Naive thymus-derived CD4-positive, alpha-beta T cell (primary cell): ENCODE measurements around the gene CFAP251. TPM values are rescaled to one million over a fixed set of nuclear protein-coding genes. Genes with fewer than 3 reads are reported as not detected.

ENCODE experiments used
- ATAC-seq: fragments of 150-1000 bp; cut with Tn5 transposase; 2 replicates; pipeline ENCODE4 v1.10.0; 2021; ENCODE audit warnings: mild to moderate bottlenecking, moderate library complexity
- CTCF ChIA-PET: fragments of 350-600 bp; sonication (Branson Sonifier 250); formaldehyde crosslinking; loops from one replicate; lab custom pipeline; 2021; ENCODE audit warnings: antibody characterized with exemption; lab: Charles Lee
- POLR2A ChIA-PET: fragments of 350-600 bp; sonication (Branson Sonifier 250); formaldehyde crosslinking; loops from one replicate; lab custom pipeline; 2021; ENCODE audit warnings: antibody characterized with exemption, inconsistent platforms; lab: Charles Lee
- DNase-seq, 9 donors: peaks; one replicate each; pipeline versions ENCODE4 v3.0.0 to v3.0.0-alpha.2; 2020 to 2022; ENCODE audit warnings: mixed read lengths in 1 of 9
- H3K27ac ChIP-seq: one replicate; pipeline ENCODE4 v1.7.0; 2013; ENCODE audit warnings: mild to moderate bottlenecking, low read depth, low read length, moderate library complexity
- H3K27me3 ChIP-seq, 2 donors: one replicate each; pipeline ENCODE4 v1.7.0; 2013; ENCODE audit warnings: low read length in 2 of 2, mild to moderate bottlenecking in 2 of 2, moderate library complexity in 2 of 2; ENCODE audit not compliant: control insufficient read depth in 2 of 2, insufficient read depth in 2 of 2
- H3K36me3 ChIP-seq, 3 experiments: 1 replicate in 2 of 3; 2 replicates in 1 of 3; pipeline ENCODE4 v1.7.0; 2013; ENCODE audit warnings: low read length in 3 of 3, mild to moderate bottlenecking in 3 of 3, moderate library complexity in 1 of 3; ENCODE audit not compliant: insufficient read depth in 3 of 3, control insufficient read depth in 2 of 3
- H3K4me1 ChIP-seq, 2 donors: one replicate each; pipeline ENCODE4 v1.7.0; 2013; ENCODE audit warnings: low read length in 2 of 2, mild to moderate bottlenecking in 2 of 2, moderate library complexity in 1 of 2; ENCODE audit not compliant: control insufficient read depth in 2 of 2, insufficient read depth in 2 of 2
- H3K4me3 ChIP-seq: 2 replicates; pipeline ENCODE4 v1.7.0; 2013; ENCODE audit warnings: mild to moderate bottlenecking, low read length
- H3K9me3 ChIP-seq, 3 experiments: 1 replicate in 2 of 3; 2 replicates in 1 of 3; pipeline ENCODE4 v1.7.0; 2013; ENCODE audit warnings: low read length in 3 of 3; ENCODE audit not compliant: control insufficient read depth in 2 of 3
- H3K27ac Mint-ChIP-seq, 9 donors: one replicate each; pipeline ENCODE4 v1.8.0; 2020 to 2022; ENCODE audit warnings: mixed read lengths in 9 of 9, mild to moderate bottlenecking in 8 of 9, moderate library complexity in 5 of 9, inconsistent platforms in 2 of 9
- H3K27me3 Mint-ChIP-seq, 5 donors: one replicate each; pipeline ENCODE4 v1.8.0; 2021 to 2022; ENCODE audit warnings: mixed read lengths in 5 of 5, mild to moderate bottlenecking in 1 of 5
- H3K36me3 Mint-ChIP-seq, 5 donors: one replicate each; pipeline ENCODE4 v1.8.0; 2020 to 2022; ENCODE audit warnings: mixed read lengths in 5 of 5, mild to moderate bottlenecking in 3 of 5, inconsistent platforms in 1 of 5
- H3K4me1 Mint-ChIP-seq, 7 donors: one replicate each; pipeline ENCODE4 v1.8.0; 2020 to 2022; ENCODE audit warnings: mixed read lengths in 7 of 7, mild to moderate bottlenecking in 3 of 7, inconsistent platforms in 1 of 7
- H3K4me3 Mint-ChIP-seq, 10 donors: one replicate each; pipeline ENCODE4 v1.8.0; 2020 to 2022; ENCODE audit warnings: mild to moderate bottlenecking in 10 of 10, mixed read lengths in 10 of 10, moderate library complexity in 6 of 10, inconsistent platforms in 2 of 10
- H3K9me3 Mint-ChIP-seq, 11 donors: one replicate each; pipeline ENCODE4 v1.8.0; 2020 to 2022; ENCODE audit warnings: mixed read lengths in 11 of 11, mild to moderate bottlenecking in 4 of 11, inconsistent platforms in 1 of 11, moderate library complexity in 1 of 11
- intact Hi-C, 2 donors: fragments of 100-400 bp; cut with micrococcal nuclease; formaldehyde crosslinking; loops; one replicate each; pipeline ENCODE4 v1.15.1; 2023
- polyA plus RNA-seq, 2 donors: library from polyadenylated mRNA; unstranded; fragments of 300-500 nt; fragmentation: Illumina TruSeq; gene quantifications; one replicate each; pipeline ENCODE4 v1.2.3, GENCODE V29; 2021
- total RNA-seq, 6 experiments: library from RNA in 5 of 6; stranded (reverse) in 5 of 6; gene quantifications; 1 replicate in 5 of 6; 2 replicates in 1 of 6; pipeline ENCODE4 v1.2.3 and lab custom pipeline; 2021 to 2026

Gene CFAP251
- total and polyA plus RNA-seq, 7 experiments from 2014 or later, result 0.38 to 1.5 (median 0.88) TPM; not detected in 2

GRCh38 chr12:122051231-122051876, 133.0 kb downstream of the CFAP251 start:
- H3K4me3 Mint-ChIP-seq, result no peak overlapping the region
- H3K36me3 Mint-ChIP-seq, result no peaks in the 10 kb centered on the region
- peaks cover 0 to 7% (median 5%) of the 10 kb centered on the region in 7 donors for H3K4me1 Mint-ChIP-seq
- no peaks in the 10 kb centered on the region for H3K27me3 Mint-ChIP-seq
- H3K9me3 ChIP-seq, result no peaks in the 10 kb centered on the region
- DNase-seq (no peak), ATAC-seq (no peak)
- ChIA-PET CTCF (interaction anchor here (1.1 to 1.9 kb wide), 3 partner anchors 72 to 216 kb away, joined by 4 to 14 read pairs (median 5); no protein-coding TSS in a partner anchor), POLR2A (interaction anchor here (0.6 kb wide), 1 partner anchor 28 kb away, joined by 3 read pairs; no protein-coding TSS in a partner anchor)
- no peaks in the 10 kb centered on the region for H3K4me1 ChIP-seq
- no peak overlapping the region for H3K27ac Mint-ChIP-seq
- H3K27ac ChIP-seq, result no peak overlapping the region
- intact Hi-C loops, result no loop called here
- H3K9me3 Mint-ChIP-seq, result no peaks in the 10 kb centered on the region
- no peak overlapping the region for H3K4me3 ChIP-seq
- no peaks in the 10 kb centered on the region for H3K27me3 ChIP-seq
- peaks cover 0 to 4% (median 3%) of the 10 kb centered on the region in 3 experiments for H3K36me3 ChIP-seq

GRCh38 chr12:122052285-122052684, 133.9 kb downstream of the CFAP251 start:
- intact Hi-C loops, result no loop called here
- POLR2A ChIA-PET, result interaction anchor here (0.6 kb wide), 2 partner anchors 27 to 645 kb away, joined by 3 read pairs; no protein-coding TSS in a partner anchor
- Mint-ChIP-seq H3K36me3 (no peaks in the 10 kb centered on the region), H3K9me3 (no peaks in the 10 kb centered on the region), H3K27me3 (no peaks in the 10 kb centered on the region), H3K4me1 (peaks cover 0 to 7% (median 5%) of the 10 kb centered on the region in 7 donors), H3K27ac (peak overlapping the region in 1 of 9 donors; percentile 75), H3K4me3 (no peak overlapping the region)
- ATAC-seq, result no peak
- Histone ChIP-seq H3K9me3 (no peaks in the 10 kb centered on the region), H3K27me3 (no peaks in the 10 kb centered on the region), H3K4me3 (no peak overlapping the region), H3K27ac (no peak overlapping the region), H3K4me1 (no peaks in the 10 kb centered on the region), H3K36me3 (peaks cover 0 to 4% (median 3%) of the 10 kb centered on the region in 3 experiments)
- CTCF ChIA-PET, result interaction anchor here (0.7 to 1.9 kb wide), 2 partner anchors 71 to 256 kb away, joined by 3 to 14 read pairs; no protein-coding TSS in a partner anchor
- no peak for DNase-seq

Other genes starting within 250 kb of the CFAP251 start
- gene MORN3, start 248.9 kb upstream of the CFAP251 start, total RNA-seq, result 10 to 100 TPM in 2 of 5 experiments, 1 to 10 TPM in 3; 2.3 to 19.2 (median 9.6) TPM
- gene MORN3, start 248.9 kb upstream of the CFAP251 start, polyA plus RNA-seq, result 1 to 10 TPM; 2.3 to 8.7 TPM
- gene TMEM120B, start 205.8 kb upstream of the CFAP251 start, total RNA-seq, result 10 to 100 TPM in 2 of 5 experiments, 1 to 10 TPM in 3; 7.3 to 14.3 (median 9.2) TPM
- gene TMEM120B, start 205.8 kb upstream of the CFAP251 start, polyA plus RNA-seq, result 1 to 10 TPM; 1.3 to 2.0 TPM
- gene RHOF, start 124.9 kb upstream of the CFAP251 start, total RNA-seq, result 100 to 1,000 TPM; 121 to 164 (median 134) TPM
- 100 to 1,000 TPM in 1 of 2 donors, 10 to 100 TPM in 1; 69.2 to 115 TPM for gene RHOF, start 124.9 kb upstream of the CFAP251 start, polyA plus RNA-seq
- gene SETD1B, start 114.6 kb upstream of the CFAP251 start, total RNA-seq, result 100 to 1,000 TPM in 1 of 5 experiments, 10 to 100 TPM in 4; 35.1 to 124 (median 79.2) TPM
- 1 to 10 TPM; 2.1 to 4.3 TPM for gene SETD1B, start 114.6 kb upstream of the CFAP251 start, polyA plus RNA-seq
- not detected for gene HPD, start 59.7 kb upstream of the CFAP251 start, total RNA-seq
- gene HPD, start 59.7 kb upstream of the CFAP251 start, polyA plus RNA-seq, result not detected
- gene PSMD9, start 29.8 kb upstream of the CFAP251 start, total RNA-seq, result 10 to 100 TPM; 36.7 to 55.2 (median 46.9) TPM
- gene PSMD9, start 29.8 kb upstream of the CFAP251 start, polyA plus RNA-seq, result 10 to 100 TPM; 85.3 to 92.6 TPM
- gene BCL7A, start 103.3 kb downstream of the CFAP251 start, total RNA-seq, result 1 to 10 TPM; 4.1 to 6.6 (median 5.4) TPM
- gene BCL7A, start 103.3 kb downstream of the CFAP251 start, polyA plus RNA-seq, result 10 to 100 TPM in 1 of 2 donors, 1 to 10 TPM in 1; 4.0 to 11.9 TPM
- 100 to 1,000 TPM in 4 of 5 experiments, 10 to 100 TPM in 1; 57.0 to 123 (median 115) TPM for gene MLXIP, start 160.2 kb downstream of the CFAP251 start, total RNA-seq
- gene MLXIP, start 160.2 kb downstream of the CFAP251 start, polyA plus RNA-seq, result 10 to 100 TPM; 17.4 to 29.8 TPM